Measurements from ENCODE around the gene SLC35F3.

DNA sequence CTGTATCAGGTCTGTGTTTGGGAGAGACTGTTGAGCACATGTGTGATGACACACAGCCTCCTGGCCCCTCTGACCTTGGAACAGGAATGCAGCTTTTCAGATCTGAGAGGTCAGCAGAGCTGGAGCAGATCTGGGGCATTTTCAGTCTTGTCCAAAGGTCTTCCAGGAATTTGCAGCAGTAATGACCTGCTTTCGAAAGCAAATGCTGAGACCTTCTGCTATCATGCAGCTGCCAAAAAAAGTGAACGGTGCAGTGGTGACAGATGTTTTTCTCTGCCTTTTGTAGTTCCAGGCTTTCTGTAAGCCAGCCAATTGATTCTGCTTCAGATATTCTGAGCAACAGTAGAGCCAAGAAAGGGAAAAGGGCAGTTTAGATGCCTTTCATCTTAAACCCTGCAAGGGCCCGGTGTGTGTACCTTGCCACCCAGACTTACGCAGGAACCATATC lies 331.0 kb downstream of the SLC35F3 start:
- TF ChIP-seq, protein P1, sequence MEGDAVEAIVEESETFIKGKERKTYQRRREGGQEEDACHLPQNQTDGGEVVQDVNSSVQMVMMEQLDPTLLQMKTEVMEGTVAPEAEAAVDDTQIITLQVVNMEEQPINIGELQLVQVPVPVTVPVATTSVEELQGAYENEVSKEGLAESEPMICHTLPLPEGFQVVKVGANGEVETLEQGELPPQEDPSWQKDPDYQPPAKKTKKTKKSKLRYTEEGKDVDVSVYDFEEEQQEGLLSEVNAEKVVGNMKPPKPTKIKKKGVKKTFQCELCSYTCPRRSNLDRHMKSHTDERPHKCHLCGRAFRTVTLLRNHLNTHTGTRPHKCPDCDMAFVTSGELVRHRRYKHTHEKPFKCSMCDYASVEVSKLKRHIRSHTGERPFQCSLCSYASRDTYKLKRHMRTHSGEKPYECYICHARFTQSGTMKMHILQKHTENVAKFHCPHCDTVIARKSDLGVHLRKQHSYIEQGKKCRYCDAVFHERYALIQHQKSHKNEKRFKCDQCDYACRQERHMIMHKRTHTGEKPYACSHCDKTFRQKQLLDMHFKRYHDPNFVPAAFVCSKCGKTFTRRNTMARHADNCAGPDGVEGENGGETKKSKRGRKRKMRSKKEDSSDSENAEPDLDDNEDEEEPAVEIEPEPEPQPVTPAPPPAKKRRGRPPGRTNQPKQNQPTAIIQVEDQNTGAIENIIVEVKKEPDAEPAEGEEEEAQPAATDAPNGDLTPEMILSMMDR (IDR thresholded peaks at IDR 0.05) = no peak
- TF ChIP-seq ZNF138 (CRISPR knock-in tag; conservative IDR thresholded peaks at IDR 0.05) = no peak
